ENCODE data around the gene FIZ1. TPM values are rescaled to one million over a fixed set of nuclear protein-coding genes. Genes with fewer than 3 reads are reported as not detected.
"Not testable (repeated sequence)": the region's sequence is repeated elsewhere in the genome, so short reads cannot be mapped to it uniquely, and the experiment has no call there.

The FIZ1 gene
- total RNA-seq, 1 donor from 2014 or later, result 18.4 TPM

GRCh38 chr19:55576746-55577145 is 22.6 kb downstream of the FIZ1 start:
- no peak for DNase-seq (ENCODE audit: low spot score)

GRCh38 chr19:55573929-55574328 is 25.4 kb downstream of the FIZ1 start:
- not testable (repeated sequence) for DNase-seq (ENCODE audit: low spot score)

GRCh38 chr19:55569477-55569876 is 29.8 kb downstream of the FIZ1 start:
- not testable (repeated sequence) for DNase-seq (ENCODE audit: low spot score)

GRCh38 chr19:55567708-55568328 is 31.5 kb downstream of the FIZ1 start:
- DNase-seq (ENCODE audit: low spot score), result no peak

- no peak for DNase-seq (ENCODE audit: low spot score)
Measured at GRCh38 chr19:55566823-55567222, 32.5 kb downstream of the FIZ1 start.

- DNase-seq (ENCODE audit: low spot score), result no peak
Measured at GRCh38 chr19:55563261-55563690, 36.0 kb downstream of the FIZ1 start.

- no peak for DNase-seq (ENCODE audit: low spot score)
Measured at GRCh38 chr19:55559684-55560083, 39.6 kb downstream of the FIZ1 start.

- DNase-seq (ENCODE audit: low spot score), result no peak
Measured at GRCh38 chr19:55554741-55555152, 44.6 kb downstream of the FIZ1 start.

- DNase-seq (ENCODE audit: low spot score), result no peak
Measured at GRCh38 chr19:55554302-55554701, 45.0 kb downstream of the FIZ1 start.

- DNase-seq (ENCODE audit: low spot score), result no peak
Measured at GRCh38 chr19:55553217-55554182, 45.8 kb downstream of the FIZ1 start.

GRCh38 chr19:55552620-55553019 is 46.7 kb downstream of the FIZ1 start:
- no peak for DNase-seq (ENCODE audit: low spot score)

GRCh38 chr19:55552206-55552605 is 47.1 kb downstream of the FIZ1 start:
- DNase-seq (ENCODE audit: low spot score), result no peak

- no peak for DNase-seq (ENCODE audit: low spot score)
Measured at GRCh38 chr19:55550321-55550650, 49.0 kb downstream of the FIZ1 start.

- DNase-seq (ENCODE audit: low spot score), result no peak
Measured at GRCh38 chr19:55549500-55550320, 49.6 kb downstream of the FIZ1 start.

GRCh38 chr19:55546822-55547614 is 52.3 kb downstream of the FIZ1 start:
- DNase-seq (ENCODE audit: low spot score), result peak; percentile 84

GRCh38 chr19:55546011-55546410 is 53.3 kb downstream of the FIZ1 start:
- no peak for DNase-seq (ENCODE audit: low spot score)

- no peak for DNase-seq (ENCODE audit: low spot score)
Measured at GRCh38 chr19:55545443-55545842, 53.9 kb downstream of the FIZ1 start, which contains the start of gene SBK3. SBK3 (minus strand) TSS chr19:55545543; CDS start chr19:55545543, 0 bp downstream.

GRCh38 chr19:55544776-55545439 is 54.4 kb downstream of the FIZ1 start:
- DNase-seq (ENCODE audit: low spot score), result no peak

GRCh38 chr19:55544014-55544413 is 55.3 kb downstream of the FIZ1 start:
- DNase-seq (ENCODE audit: low spot score), result no peak

- no peak for DNase-seq (ENCODE audit: low spot score)
Measured at GRCh38 chr19:55543567-55543966, 55.8 kb downstream of the FIZ1 start.
